GM11168 (cell line): ENCODE data around the gene CNIH3.

Experiments used
- in situ Hi-C: fragments of 300-500 bp; cut with MboI; formaldehyde crosslinking; loops from one replicate; pipeline ENCODE4 v1.12.0; 2022; ENCODE audit warnings: low sequenced_read_pairs; ENCODE audit not compliant: unreplicated experiment

The CNIH3 gene

GRCh38 chr1:224639426-224639975 is 23.4 kb downstream of the CNIH3 start:
- in situ Hi-C loops, result no loop called here

- in situ Hi-C loops, result no loop called here
Observed at GRCh38 chr1:224640018-224640417, 23.9 kb downstream of the CNIH3 start.

- in situ Hi-C loops, result no loop called here
Observed at GRCh38 chr1:224640587-224640986, 24.5 kb downstream of the CNIH3 start.

GRCh38 chr1:224641030-224641429 is 24.9 kb downstream of the CNIH3 start:
- in situ Hi-C loops, result no loop called here

- in situ Hi-C loops, result no loop called here
Observed at GRCh38 chr1:224643653-224644052, 27.5 kb downstream of the CNIH3 start.

- in situ Hi-C loops, result no loop called here
Observed at GRCh38 chr1:224644553-224645154, 28.5 kb downstream of the CNIH3 start.

- in situ Hi-C loops, result no loop called here
Observed at GRCh38 chr1:224647449-224647848, 31.3 kb downstream of the CNIH3 start.

- in situ Hi-C loops, result no loop called here
Observed at GRCh38 chr1:224650290-224650689, 34.2 kb downstream of the CNIH3 start.

- in situ Hi-C loops, result no loop called here
Observed at GRCh38 chr1:224651188-224651587, 35.1 kb downstream of the CNIH3 start.

- in situ Hi-C loops, result no loop called here
Observed at GRCh38 chr1:224656392-224656791, 40.3 kb downstream of the CNIH3 start.

- in situ Hi-C loops, result no loop called here
Observed at GRCh38 chr1:224660074-224660473, 44.0 kb downstream of the CNIH3 start.

GRCh38 chr1:224662870-224663269 is 46.8 kb downstream of the CNIH3 start:
- in situ Hi-C loops, result no loop called here

GRCh38 chr1:224665016-224665415 is 48.9 kb downstream of the CNIH3 start:
- in situ Hi-C loops, result no loop called here

- in situ Hi-C loops, result no loop called here
Observed at GRCh38 chr1:224666078-224666477, 50.0 kb downstream of the CNIH3 start.

- in situ Hi-C loops, result no loop called here
Observed at GRCh38 chr1:224666913-224667312, 50.8 kb downstream of the CNIH3 start.

GRCh38 chr1:224668984-224669383 is 52.9 kb downstream of the CNIH3 start:
- in situ Hi-C loops, result no loop called here

GRCh38 chr1:224669403-224669802 is 53.3 kb downstream of the CNIH3 start:
- in situ Hi-C loops, result no loop called here

GRCh38 chr1:224670506-224670905 is 54.4 kb downstream of the CNIH3 start:
- in situ Hi-C loops, result no loop called here

GRCh38 chr1:224671076-224671475 is 55.0 kb downstream of the CNIH3 start:
- in situ Hi-C loops, result no loop called here

GRCh38 chr1:224673141-224673540 is 57.0 kb downstream of the CNIH3 start:
- in situ Hi-C loops, result no loop called here

GRCh38 chr1:224675590-224675989 is 59.5 kb downstream of the CNIH3 start:
- in situ Hi-C loops, result no loop called here

GRCh38 chr1:224676551-224676950 is 60.4 kb downstream of the CNIH3 start:
- in situ Hi-C loops, result no loop called here
